Peyer's patch (tissue), 4 donors: Measurements from ENCODE around the gene TMEM17.

ENCODE experiments used
- CTCF ChIP-seq, 6 experiments: fragments of 450-650 bp in 4 of 6; fragments of 200-600 bp in 2 of 6; sonication (generic) in 1 of 6; IDR thresholded peaks; one replicate each; pipeline ENCODE4 v1.5.1; 2017 to 2019; ENCODE audit warnings: antibody characterized with exemption in 6 of 6, mild to moderate bottlenecking in 3 of 6, moderate library complexity in 1 of 6
- POLR2A ChIP-seq, 2 donors: fragments of 450-650 bp; IDR thresholded peaks; one replicate each; pipeline ENCODE4 v1.5.1; 2017; ENCODE audit warnings: antibody characterized with exemption in 2 of 2, mild to moderate bottlenecking in 2 of 2, moderate library complexity in 2 of 2

- TF ChIP-seq CTCF (IDR thresholded peaks at IDR 0.05): no peak
- no peak for TF ChIP-seq POLR2A (IDR thresholded peaks at IDR 0.05)
These were observed 46.9 kb downstream of the TMEM17 start for GRCh38 chr2:62459106-62459505.
